ENCODE results near the gene CPNE7. TPM values are rescaled to one million over a fixed set of nuclear protein-coding genes. Genes with fewer than 3 reads are reported as not detected.

CPNE7 gene
- total and polyA plus RNA-seq, 9 of the 15 experiments (the other 6 are each of a cell fraction or from before 2014, with no cell fraction given), result 0.30 to 73.4 (median 32.7) TPM

DNA sequence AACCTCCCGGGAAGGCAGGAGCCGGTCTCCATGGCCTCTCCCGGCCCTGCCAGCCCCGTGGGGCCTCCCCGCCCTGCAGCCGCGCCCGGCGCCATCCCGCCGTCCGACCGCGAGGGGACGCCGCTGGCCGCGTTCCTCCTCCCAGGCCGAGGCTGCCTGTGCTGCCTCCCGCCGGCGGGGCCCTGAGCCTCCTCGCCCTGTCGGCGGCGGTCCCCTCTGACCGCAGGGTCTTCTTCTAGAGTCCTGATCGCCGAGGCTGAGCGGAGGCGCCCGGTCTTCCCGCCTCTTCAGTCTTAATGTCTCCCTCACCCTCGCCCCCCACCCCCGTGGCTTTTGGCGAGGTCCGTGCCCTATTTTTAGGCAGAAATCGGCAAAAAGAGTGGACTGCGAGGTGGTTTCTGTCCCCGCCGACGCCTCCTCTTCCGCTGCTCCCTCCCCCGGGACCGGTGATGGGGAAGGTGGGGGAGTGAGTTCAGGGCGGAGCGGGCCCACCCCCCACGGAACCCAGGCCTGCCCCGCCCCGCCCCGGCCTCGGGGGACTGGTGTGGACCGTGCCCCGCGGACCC lies 794 bp upstream of the CPNE7 start (continued):
- TF ChIP-seq, protein P1, sequence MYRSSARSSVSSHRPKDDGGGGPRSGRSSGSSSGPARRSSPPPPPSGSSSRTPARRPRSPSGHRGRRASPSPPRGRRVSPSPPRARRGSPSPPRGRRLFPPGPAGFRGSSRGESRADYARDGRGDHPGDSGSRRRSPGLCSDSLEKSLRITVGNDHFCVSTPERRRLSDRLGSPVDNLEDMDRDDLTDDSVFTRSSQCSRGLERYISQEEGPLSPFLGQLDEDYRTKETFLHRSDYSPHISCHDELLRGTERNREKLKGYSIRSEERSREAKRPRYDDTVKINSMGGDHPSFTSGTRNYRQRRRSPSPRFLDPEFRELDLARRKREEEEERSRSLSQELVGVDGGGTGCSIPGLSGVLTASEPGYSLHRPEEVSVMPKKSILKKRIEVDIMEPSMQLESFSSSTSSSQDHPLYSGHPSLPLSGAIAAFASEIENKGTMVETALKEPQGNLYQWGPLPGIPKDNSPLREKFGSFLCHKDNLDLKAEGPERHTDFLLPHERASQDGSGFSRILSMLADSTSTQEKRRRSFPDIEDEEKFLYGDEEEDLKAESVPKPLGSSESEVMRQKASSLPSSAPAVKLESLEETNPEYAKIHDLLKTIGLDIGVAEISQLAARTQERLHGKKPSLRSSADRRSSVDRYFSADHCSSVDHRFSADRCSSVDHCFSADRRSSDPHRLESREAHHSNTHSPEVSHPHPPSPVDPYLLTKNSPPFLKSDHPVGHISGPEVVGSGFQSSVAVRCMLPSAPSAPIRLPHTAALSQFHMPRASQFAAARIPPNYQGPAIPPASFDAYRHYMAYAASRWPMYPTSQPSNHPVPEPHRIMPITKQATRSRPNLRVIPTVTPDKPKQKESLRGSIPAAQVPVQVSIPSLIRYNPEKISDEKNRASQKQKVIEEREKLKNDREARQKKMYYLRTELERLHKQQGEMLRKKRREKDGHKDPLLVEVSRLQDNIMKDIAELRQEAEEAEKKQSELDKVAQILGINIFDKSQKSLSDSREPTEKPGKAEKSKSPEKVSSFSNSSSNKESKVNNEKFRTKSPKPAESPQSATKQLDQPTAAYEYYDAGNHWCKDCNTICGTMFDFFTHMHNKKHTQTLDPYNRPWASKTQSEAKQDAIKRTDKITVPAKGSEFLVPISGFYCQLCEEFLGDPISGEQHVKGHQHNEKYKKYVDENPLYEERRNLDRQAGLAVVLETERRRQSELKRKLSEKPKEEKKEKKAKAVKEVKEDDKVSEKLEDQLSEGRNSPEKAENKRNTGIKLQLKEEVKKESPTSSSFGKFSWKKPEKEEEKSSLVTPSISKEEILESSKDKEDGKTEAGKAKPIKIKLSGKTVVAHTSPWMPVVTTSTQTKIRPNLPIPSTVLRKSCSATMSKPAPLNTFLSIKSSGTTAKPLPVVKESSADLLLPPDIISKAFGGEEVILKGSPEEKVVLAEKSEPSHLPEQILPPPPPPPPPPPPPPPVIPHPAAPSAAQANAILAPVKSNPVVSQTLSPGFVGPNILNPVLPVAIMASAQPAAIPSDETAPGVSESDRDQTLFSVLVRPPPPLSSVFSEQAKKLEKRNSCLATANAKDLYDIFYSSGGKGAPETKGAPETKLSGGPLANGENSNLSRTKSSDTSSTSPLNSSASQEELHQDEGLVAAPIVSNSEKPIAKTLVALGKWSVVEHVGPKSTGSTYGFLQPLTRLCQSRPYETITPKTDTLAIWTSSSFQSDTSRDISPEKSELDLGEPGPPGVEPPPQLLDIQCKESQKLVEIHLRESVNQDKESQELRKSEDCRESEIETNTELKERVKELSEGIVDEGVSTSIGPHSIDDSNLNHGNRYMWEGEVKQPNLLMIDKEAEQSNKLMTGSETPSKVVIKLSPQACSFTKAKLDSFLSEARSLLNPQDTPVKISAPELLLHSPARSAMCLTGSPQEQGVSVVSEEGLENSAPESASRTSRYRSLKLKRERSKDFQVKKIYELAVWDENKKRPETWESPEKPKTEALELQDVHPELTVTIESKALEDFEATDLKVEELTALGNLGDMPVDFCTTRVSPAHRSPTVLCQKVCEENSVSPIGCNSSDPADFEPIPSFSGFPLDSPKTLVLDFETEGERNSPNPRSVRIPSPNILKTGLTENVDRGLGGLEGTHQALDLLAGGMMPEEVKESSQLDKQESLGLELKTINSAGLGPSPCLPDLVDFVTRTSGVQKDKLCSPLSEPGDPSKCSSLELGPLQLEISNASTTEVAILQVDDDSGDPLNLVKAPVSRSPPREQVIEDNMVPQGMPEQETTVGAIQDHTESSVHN (IDR thresholded peaks at IDR 0.05; ENCODE audit: borderline replicate concordance in 1 of 2, low read depth in 1 of 2), result no peak
- TF ChIP-seq XRCC3 (IDR thresholded peaks at IDR 0.05) (no peak), BCOR (IDR thresholded peaks at IDR 0.05) (peak; percentile 68), BRD9 (IDR thresholded peaks at IDR 0.05; ENCODE audit: low read depth, partially characterized antibody) (no peak), XRCC5 (IDR thresholded peaks at IDR 0.05; ENCODE audit: low read depth, low read length) (0 out of 2 replicates have a peak, but pooled peaks have one; percentile 49), CXXC5 (CRISPR knock-in tag; IDR thresholded peaks at IDR 0.05) (peak; percentile 59), HLTF (IDR thresholded peaks at IDR 0.05) (no peak), CBX1 (IDR thresholded peaks at IDR 0.05; ENCODE audit: low read depth) (peak; percentile 31; the same call in 1 of the 2 replicates), ZNF449 (CRISPR knock-in tag; IDR thresholded peaks at IDR 0.05) (no peak)
- TF ChIP-seq, protein P2, sequence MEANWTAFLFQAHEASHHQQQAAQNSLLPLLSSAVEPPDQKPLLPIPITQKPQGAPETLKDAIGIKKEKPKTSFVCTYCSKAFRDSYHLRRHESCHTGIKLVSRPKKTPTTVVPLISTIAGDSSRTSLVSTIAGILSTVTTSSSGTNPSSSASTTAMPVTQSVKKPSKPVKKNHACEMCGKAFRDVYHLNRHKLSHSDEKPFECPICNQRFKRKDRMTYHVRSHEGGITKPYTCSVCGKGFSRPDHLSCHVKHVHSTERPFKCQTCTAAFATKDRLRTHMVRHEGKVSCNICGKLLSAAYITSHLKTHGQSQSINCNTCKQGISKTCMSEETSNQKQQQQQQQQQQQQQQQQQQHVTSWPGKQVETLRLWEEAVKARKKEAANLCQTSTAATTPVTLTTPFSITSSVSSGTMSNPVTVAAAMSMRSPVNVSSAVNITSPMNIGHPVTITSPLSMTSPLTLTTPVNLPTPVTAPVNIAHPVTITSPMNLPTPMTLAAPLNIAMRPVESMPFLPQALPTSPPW (CRISPR knock-in tag; IDR thresholded peaks at IDR 0.05), result peak; percentile 59; the same call in 1 of the 2 replicates
- TF ChIP-seq, protein P3, sequence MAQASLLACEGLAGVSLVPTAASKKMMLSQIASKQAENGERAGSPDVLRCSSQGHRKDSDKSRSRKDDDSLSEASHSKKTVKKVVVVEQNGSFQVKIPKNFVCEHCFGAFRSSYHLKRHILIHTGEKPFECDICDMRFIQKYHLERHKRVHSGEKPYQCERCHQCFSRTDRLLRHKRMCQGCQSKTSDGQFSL (CRISPR knock-in tag; IDR thresholded peaks at IDR 0.05), result peak; percentile 6; the same call in 1 of the 2 replicates
- TF ChIP-seq, protein P3 (tag; IDR thresholded peaks at IDR 0.05), result no peak
- TF ChIP-seq, protein P4, sequence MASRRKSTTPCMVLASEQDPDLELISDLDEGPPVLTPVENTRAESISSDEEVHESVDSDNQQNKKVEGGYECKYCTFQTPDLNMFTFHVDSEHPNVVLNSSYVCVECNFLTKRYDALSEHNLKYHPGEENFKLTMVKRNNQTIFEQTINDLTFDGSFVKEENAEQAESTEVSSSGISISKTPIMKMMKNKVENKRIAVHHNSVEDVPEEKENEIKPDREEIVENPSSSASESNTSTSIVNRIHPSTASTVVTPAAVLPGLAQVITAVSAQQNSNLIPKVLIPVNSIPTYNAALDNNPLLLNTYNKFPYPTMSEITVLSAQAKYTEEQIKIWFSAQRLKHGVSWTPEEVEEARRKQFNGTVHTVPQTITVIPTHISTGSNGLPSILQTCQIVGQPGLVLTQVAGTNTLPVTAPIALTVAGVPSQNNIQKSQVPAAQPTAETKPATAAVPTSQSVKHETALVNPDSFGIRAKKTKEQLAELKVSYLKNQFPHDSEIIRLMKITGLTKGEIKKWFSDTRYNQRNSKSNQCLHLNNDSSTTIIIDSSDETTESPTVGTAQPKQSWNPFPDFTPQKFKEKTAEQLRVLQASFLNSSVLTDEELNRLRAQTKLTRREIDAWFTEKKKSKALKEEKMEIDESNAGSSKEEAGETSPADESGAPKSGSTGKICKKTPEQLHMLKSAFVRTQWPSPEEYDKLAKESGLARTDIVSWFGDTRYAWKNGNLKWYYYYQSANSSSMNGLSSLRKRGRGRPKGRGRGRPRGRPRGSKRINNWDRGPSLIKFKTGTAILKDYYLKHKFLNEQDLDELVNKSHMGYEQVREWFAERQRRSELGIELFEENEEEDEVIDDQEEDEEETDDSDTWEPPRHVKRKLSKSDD (conservative IDR thresholded peaks at IDR 0.05; ENCODE audit: low read length), result no peak

Data from K562 (cell line).